ENCODE measurements around the gene PTCD2.

GRCh38 chr5:72402959-72403628, 82.9 kb downstream of the PTCD2 start:
- TF ChIP-seq CTCF (IDR thresholded peaks at IDR 0.05; ENCODE audit: insufficient read depth, low read length), result no peak
- TF ChIP-seq POLR2AphosphoS5 (IDR thresholded peaks at IDR 0.05; ENCODE audit: low read depth), result no peak
- no peak for TF ChIP-seq REST (IDR thresholded peaks at IDR 0.05; ENCODE audit: insufficient replicate concordance, low read depth)
- no peak for TF ChIP-seq GABPA (IDR thresholded peaks at IDR 0.05; ENCODE audit: low read depth)

All from HL-60 (cell line).